NCI-H524 treated with DMSO at 0.1 percent for 48 hours (cell line): Measurements from ENCODE around the gene RNF175.
A peak's percentile ranks its signal among the peaks of the same experiment; 100 is the strongest.

Experiments
- DNase-seq: peaks from one replicate; lab custom pipeline; 2025; lab: John Stamatoyannopoulos, UW

Gene RNF175

DNA sequence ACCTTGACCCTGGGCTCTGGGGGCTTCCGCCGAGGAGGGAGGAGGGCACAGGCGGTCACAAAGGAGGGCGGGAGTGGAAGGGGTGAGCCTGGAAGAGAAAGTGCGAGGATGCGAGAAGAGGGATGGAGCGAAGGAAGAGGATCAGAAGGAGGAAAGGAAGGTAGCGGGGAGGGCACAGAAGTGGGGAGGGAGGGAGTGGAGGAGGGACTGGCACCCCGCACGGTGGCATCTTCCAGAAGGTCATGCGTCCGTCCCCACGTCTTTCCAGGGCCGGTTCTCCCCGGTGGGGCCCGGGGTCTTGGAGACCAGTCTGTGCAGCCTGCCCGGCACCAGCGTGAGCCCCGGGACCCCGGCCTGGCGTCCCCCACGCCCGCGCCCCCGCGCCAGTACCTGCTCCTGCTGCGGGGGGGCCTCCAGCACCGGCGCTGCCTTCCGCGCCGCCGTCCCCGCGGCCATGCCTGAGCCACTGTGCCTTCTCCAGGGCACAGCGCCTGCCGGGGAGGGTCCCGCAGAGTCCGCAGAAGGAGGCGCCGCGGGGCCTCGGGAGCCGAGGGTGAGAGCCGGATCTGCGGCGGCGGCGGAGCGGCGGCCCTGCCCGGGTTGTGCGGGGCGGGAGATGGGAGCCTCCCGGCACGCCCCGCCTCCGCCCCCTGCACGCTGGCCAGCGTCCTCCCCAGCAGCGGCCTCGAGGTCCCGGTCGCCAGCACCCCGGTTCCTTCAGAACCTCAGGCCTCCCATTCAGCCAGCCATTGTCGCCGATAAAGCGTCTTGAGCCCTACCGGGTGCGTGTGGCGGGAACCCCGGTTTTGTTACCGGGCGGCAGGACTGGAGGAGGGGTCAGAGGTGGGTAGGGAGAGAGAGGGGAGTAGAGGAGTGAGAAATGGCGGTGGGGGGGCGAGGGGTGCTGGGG, at the start of gene RNF175:
Gene RNF175, minus strand, starts transcription at position 618 of the 910 bp plus-strand sequence. Its CDS starts 162 bp downstream, at position 456.
- no peak for DNase-seq

DNA sequence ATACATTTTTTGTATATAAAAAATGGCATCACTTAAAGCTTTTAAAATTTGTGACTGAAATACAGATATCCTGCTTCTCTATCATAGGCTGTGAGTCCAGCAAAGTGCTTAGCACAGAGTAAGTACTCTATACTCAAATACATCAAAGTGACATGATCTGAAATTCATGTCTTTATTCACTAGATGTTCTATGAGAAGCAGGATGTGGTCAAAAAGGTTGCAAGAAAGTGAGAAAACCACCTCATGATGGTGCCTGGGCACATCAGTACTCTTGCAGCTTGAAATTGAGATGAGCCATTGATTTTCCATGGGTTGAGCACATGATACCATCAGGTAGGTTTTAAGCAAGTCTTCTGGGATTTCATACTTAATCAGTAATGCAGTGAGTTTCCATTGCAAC, 49.5 kb upstream of the RNF175 start:
- DNase-seq, result no peak

DNA sequence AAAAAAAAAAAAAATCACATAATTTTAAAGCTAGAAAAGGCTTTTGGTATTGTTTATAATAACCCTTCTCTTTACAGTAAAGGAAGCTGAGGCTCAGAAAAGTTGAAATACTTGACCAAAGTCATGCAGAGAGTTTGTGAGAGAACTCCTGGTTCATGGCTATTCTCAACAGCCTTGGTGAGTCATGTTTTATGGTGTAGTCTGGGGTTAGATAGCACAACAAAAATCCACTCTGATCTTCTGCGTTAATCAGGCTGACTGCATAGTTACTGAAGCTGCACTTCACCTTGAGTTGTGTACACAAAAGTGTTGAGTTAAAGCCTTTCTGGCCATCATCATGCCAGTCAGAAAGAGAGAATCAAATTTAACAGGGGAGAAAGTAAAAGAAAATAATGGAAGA, 48.4 kb upstream of the RNF175 start:
- DNase-seq, result no peak

DNA sequence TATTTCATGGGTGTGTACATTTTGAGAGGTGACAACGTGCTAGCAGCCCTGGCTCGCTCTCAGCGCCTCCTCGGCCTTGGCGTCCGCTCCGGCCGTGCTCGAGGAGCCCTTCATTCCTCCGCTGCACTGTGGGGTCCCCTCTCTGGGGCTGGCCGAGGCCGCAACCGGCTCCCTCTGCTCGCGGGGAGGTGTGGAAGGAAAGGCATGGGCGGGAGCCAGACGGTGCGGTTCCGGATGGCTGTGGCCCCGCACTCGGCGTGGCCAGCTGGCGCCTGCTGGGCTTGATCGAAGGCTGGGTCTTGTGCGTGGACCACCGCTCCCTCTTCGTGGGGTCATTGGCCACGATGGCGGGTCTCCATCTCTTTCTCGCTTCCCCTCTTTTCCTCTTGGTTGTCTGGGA, 46.2 kb upstream of the RNF175 start:
- no peak for DNase-seq

DNA sequence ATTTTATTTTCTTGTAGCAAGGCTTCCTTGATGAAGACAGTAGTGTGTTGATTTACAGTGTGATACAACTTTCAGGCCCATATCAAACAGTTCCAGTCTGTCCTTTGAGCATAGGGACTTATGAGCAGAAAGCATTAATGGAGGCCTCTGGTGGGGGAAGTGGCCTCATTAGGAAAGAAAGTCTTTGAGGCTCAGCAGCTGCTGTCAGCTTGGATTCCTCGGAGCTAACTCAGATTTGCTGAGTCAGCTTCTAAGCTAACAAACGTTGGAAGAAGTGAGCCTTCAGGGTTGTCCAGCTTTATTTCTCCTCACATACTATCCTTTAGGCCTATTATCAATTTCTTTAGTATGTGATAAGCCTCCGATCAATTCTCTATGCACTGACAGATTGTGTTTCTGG, 44.9 kb upstream of the RNF175 start:
- DNase-seq, result no peak

DNA sequence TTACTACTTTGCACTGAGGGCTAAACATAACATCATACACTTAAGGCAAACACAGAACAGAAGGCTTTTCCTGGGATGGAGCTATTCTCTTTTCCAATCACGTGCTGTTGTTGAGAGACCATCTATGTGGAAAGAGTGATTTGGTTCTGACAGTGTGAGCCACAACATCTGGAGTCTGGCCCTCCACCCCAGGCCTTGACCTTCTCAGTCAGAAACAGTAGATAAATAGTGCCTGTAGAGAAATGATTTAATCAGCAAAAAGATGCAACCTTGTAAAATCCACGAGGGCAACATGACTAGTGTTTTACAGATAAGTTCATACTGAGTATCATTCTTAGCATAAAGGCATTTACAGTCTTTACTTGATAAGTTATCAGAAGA, 39.9 kb upstream of the RNF175 start:
- no peak for DNase-seq

DNA sequence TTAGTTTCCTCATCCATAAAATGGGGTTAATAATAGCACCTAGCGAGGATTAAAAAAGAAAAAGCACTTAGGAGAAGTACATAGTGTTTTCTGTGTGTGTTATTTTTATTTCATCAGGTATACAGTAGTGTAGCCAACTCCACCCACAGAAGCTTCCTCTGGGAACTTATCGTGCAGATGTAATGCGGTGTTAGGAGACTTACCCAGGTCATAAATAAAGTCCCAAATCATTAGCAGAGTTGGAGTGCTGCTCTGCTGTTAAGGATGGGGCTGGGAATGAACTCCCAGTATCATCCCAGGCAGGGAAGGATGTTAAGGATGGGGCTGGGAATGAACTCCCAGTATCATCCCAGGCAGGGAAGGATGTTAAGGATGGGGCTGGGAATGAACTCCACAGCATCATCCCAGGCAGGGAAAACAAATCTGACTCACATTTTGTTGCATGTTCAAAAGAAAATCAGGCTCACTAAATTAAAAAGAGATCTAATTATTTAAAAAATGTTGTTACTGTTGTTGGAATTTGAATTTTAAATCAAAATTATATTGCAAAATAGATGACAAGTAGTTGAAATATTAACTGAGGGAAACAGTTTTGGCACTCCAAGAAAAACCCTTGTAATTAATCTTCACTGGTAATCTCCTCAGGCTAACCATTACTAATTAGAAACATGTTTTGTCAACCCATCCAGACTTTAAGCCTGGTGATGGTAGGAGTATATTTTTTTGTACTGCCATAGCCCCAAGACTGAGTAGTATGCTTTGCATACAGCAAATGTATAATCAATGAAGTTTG, 39.3 kb upstream of the RNF175 start:
- no peak for DNase-seq

DNA sequence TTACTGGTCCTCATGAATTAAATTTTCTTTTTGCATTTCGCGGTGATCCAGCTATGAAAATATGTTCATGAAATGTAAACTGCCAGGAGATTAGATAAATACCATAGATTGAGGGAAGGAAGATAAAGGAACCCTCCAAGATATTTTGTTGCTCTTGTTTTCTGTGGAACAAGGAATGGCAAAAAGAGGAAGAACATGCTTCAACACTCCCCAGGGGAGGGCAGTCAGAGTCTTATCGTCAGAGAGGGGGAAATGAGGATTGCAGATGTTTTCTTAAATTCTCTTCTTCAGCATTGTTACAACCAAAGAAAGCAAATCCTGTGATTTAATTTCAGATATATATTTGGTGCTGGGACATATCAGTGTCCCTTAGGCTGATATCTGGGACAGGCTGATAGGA, 38.6 kb upstream of the RNF175 start:
- DNase-seq, result no peak

DNA sequence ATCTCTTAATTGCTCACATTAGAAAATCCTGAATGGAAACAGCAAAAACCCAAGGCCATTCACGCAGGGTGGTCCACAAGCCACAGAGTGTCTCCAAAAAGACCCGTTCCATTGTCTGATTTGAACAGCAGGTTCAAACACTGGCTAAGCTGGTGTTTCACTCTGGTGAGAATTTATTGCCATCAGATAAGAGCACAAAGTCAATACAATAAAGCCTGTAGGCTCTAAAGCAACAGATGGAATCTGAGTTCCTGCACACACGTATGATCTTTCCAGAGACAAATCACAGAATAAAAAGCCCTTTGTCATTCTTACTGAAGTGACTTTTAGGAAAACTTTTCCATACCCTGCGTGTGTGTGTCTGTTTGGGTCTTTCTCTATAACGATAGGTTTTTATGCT, 34.2 kb upstream of the RNF175 start:
- no peak for DNase-seq

DNA sequence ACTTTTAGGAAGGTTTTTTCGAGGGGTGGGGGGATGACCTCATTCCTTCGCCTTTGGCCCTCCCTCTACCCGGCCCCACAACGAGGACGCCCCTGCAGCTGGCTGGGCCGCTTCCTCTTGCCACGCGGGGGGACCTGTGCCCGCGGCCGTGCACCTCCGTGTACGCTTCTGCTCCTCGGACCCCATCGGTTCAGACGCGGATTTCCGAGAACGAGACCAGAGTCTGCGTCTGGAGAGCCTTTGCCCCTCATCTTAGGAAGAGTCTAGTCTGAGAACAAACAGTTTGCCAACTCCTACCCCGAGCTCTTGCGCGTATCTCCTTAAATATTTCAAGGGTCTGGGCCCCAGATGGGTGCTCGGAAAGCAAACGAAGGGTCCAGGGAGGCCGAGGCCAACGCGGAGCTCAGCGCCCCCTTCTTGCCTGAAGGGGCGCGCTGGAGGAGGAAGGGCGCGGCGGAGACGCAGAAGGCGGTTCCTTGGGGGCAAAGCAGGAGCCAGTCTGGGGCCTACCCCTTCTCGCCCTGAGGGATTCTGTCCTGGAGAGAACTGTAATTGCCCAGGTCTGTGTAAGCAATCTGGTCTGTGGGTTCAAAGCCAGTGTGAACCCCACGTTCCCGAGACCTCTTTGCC, 32.9 kb upstream of the RNF175 start:
- no peak for DNase-seq

DNA sequence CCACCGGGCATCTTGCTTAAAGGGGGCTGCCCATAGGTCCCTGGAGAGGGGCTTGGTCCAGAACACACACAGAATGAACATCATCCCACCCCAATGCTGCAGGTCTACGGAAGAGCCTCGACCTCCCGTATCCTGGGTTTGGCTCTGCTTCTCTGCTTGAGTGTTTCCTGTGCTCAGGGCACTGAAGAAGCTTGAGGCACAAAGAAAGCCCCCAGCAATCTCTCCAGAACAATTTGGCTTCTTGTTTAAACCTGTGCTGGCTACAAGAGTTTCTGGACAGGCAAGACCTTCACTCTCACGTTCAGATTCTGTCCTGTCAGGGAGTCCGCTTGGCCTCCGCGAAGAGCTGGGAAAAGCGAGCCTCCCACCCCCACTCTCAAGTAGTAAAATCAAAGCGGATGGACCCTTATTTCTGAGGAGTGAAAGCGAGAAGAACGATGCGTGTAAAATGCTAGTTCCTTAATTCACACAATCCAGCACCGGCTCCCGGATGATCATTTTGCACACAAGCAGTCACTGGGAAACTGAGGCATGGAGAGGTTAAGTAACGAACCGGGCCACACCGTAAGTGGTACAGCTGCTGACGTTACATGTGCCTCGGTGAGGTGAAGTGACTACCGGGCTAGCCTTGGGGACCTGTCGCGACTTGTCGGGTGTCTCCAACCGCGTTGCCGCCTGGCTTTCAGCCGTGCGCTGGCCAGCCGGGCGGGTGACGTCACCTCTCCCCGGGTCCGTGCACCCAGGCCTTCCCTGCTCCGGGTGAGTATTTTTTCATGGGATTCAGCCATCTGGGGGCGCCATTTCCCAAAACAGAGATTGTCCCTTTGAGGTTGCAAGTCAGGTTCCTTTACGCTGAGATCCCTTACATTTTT, 32.2 kb upstream of the RNF175 start:
- DNase-seq, result no peak

DNA sequence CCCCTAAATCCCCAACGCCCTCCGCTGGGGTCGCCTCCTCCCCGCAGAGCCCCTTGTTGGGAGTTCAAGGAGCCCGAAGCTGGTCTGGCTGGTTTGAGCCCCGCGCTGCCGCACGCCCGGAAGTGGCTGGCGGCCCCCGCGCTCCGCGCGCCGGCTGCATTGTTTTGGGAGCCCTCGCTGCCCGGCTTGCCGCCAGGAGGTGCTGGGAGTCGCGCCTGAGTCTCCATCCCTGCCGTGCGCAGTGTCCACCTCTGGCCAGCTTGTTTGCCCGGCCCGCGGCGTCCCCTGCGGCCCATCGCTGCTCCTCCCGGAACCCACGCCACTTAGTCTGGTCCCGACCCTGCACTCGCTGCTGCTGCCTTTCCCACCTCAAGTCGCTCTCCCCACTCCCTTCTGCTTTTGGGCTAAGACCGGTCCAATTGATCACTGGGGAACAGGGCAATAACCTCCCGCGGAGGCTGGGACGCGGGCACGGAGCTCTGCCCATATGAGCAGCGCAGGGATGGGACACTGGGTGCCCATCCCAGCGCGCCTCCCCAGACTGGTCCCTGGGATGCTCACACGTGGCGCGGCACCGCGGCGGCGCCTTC, 31.2 kb upstream of the RNF175 start:
- DNase-seq, result no peak

DNA sequence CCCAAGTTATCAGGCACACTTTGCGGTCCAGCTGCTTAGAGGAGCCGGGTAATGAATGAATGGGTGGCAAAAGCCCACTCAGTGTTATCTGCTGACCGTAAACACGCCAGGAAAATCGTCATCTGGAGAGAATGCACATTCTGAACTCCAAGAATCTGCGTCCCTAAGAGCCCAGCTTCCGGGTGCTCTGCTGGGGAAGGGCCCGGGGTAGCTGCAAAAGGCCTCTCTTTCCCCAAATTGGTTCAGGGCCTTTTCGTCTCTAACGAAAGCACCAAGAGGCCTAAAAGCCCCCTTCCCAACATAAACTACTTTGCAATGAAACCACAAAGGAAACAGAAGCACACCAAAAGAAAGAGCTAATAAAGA, 30.7 kb upstream of the RNF175 start:
- DNase-seq, result no peak

DNA sequence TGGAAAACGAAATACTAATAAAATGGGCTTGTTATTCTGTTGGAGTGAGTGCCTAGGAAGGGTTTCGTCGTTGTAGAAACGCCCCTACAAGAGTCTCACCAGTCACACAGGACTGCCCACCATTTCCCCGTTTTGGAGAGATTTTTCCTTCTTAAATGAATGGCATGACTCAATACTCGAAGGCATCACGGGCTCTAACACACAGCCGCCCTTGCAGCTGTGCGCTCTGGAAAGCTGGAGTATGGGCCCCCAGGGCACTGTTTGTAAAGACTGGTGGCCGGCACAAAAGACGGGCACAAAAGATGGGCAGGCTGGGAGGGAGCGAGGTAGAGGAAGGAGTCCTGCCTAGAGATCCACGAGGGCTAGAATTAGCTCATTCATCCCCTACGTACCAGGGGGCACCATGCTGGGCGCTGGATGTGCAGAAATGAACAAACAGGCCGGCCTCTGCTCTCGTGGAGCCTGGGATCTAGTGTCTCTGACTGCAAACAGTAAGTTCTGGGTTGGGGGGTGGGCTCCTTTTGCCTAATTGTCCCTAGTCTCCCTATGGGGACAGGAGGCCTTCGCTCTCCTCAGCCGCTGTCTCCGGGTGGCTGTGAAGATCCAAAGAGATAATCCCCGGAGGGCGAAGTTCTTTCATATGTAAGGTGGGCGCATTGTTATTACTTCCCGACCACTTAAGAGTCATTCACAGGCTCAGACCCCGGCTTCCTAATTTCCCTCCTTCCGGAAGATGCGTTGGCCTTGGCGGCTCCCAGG, 30.1 kb upstream of the RNF175 start:
- no peak for DNase-seq

DNA sequence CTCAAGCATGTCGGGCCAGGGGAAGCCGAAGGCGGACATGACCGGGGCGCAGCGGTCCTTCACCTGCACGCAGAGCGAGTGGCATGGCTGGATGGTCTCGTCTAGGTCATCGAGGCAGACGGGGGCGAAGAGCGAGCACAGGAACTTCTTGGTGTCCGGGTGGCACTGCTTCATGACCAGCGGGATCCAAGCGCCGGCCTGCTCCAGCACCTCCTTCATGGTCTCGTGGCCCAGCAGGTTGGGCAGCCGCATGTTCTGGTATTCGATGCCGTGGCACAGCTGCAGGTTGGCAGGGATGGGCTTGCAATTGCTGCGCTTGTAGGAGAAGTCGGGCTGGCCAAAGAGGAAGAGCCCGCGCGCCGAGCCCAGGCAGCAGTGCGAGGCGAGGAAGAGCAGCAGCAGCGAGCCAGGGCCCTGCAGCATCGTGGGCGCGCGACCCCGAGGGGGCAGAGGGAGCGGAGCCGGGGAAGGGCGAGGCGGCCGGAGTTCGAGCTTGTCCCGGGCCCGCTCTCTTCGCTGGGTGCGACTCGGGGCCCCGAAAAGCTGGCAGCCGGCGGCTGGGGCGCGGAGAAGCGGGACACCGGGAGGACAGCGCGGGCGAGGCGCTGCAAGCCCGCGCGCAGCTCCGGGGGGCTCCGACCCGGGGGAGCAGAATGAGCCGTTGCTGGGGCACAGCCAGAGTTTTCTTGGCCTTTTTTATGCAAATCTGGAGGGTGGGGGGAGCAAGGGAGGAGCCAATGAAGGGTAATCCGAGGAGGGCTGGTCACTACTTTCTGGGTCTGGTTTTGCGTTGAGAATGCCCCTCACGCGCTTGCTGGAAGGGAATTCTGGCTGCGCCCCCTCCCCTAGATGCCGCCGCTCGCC, 28.8 kb upstream of the RNF175 start, which contains the start of gene SFRP2:
Gene SFRP2, minus strand, starts transcription at position 671 of the 864 bp plus-strand sequence. Its CDS starts 248 bp downstream, at position 423.
- DNase-seq, result no peak

DNA sequence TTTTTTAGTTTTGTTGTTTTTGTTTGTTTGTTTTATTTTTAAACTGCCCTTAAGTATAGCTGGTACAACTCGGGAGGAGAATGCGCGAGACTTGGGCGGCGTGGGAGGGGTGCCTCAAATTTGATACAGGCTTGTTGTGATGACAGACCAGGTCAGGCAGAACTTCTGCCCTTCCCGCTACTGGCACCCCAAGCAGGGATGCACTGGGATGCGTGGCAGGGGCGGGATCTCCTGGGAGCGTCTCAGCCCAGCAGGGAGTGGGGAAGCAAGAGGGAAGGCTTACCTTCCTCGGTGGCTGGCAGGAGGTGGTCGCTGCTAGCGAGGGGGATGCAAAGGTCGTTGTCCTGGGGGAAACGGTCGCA, 28.2 kb upstream of the RNF175 start:
- no peak for DNase-seq

DNA sequence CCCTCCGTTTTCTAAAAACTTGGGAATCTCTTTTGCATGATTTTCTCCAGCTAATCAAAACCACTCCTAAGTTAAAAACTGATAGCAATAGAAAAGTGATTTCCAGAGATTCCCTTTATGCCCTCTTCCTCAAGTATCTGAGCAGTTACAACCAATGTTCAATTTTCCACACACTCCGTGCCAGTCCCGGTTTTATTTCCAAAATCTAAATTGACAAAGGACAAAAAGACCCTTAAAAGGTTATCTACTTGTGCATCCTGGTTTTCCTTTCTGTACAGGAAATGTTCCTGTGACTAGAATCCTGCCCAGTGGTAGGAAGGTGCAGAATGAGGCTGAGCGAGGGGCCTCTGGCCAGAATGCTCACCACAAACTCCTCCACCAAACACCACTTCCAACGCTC, 27.8 kb upstream of the RNF175 start:
- DNase-seq, result no peak

DNA sequence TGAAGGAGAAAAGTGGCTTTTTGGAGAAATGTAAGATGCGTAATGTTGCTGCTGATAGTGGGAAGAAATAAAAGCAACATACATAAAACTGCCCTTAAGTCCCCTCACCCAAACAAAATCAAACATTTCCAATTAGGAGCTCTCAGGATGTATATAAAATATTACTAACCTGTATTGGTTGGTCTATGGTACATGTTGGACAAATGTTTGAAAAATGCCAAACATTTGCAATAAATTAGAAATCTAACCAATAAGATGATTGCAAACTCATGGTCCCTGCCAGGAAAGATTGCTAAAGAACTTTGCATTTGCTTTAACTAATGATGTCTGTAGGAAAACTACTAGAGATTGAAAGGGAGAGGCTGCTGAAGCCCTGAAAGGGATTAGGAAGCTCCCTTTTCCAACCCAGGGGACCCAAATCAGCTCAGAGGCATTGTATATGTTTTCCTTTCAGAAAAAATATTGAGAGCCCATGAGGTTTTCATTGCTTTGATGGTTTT, 27.3 kb upstream of the RNF175 start:
- DNase-seq, result no peak

DNA sequence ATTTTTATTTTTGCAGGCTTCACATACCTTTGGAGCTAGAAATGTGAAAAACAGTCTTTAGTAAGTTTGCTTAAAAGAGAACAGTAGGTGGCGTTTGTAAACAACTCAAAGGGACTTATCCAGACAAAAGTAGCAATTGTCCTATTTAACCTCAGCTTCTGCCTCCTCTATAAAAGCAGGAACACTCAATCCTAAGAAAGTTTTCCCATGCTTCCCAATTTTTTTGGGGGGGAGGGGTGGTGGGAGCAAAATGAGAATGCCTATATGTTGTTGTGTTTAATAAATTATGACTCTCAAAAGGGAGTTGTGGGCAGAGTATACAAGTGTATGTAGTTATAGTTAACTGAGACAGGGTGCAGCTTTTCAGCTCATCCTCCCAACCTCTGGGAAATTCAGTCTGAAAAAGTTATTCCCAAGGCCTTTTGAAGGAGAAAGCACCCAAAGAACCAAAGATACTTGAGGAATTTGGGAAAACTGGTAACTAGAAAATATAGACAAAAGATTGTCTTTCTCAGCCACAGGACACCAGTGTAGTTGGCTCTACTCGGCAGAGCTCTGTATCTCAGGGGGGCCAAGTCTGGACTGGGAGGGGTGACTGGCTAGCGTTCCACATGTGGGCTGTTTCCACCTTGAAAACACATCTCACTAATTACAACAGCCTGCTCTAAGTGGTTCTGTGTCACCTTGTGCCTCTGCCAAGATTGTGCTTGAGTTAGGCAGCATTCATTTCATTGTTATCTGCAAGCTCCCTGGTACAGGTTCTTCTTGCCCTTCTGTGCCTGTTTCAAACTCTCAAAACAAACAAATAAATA, 26.3 kb upstream of the RNF175 start:
- peak; percentile 3 for DNase-seq
